Upper lobe of left lung (tissue), 6 donors: Measurements from ENCODE around the gene SENP6. TPM values are rescaled to one million over a fixed set of nuclear protein-coding genes. Genes with fewer than 3 reads are reported as not detected.
"Not testable (repeated sequence)": the region's sequence is repeated elsewhere in the genome, so short reads cannot be mapped to it uniquely, and the experiment has no call there.

Experiments
- ATAC-seq, 2 donors: fragments of 200-7000 bp; cut with Tn5 transposase; one replicate each; pipeline ENCODE4 v1.9.1; 2022; ENCODE audit warnings: mild to moderate bottlenecking in 2 of 2, moderate library complexity in 2 of 2; ENCODE audit not compliant: low FRiP score in 2 of 2
- DNase-seq, 2 donors: peaks; one replicate each; pipeline ENCODE4 v3.0.0-alpha.2; 2019 to 2020
- H3K27ac ChIP-seq, 4 donors: fragments of 200-600 bp; sonication (generic); one replicate each; pipeline ENCODE4 v1.5.1; 2016 to 2019
- H3K27me3 ChIP-seq, 4 donors: fragments of 200-600 bp; sonication (generic); one replicate each; pipeline ENCODE4 v1.5.1; 2017 to 2019
- H3K36me3 ChIP-seq, 4 donors: fragments of 200-600 bp; sonication (generic); one replicate each; pipeline ENCODE4 v1.5.1; 2016 to 2019
- H3K4me1 ChIP-seq, 4 donors: fragments of 200-600 bp; sonication (generic); one replicate each; pipeline ENCODE4 v1.5.1; 2018 to 2019
- H3K4me3 ChIP-seq, 4 donors: fragments of 200-600 bp; sonication (generic); one replicate each; pipeline ENCODE4 v1.5.1; 2017 to 2019; ENCODE audit warnings: mild to moderate bottlenecking in 2 of 4, moderate library complexity in 1 of 4
- H3K9me3 ChIP-seq, 4 donors: fragments of 200-600 bp; sonication (generic); one replicate each; pipeline ENCODE4 v1.5.1; 2018 to 2019
- EP300 ChIP-seq, 4 donors: sonication (generic); formaldehyde crosslinking; IDR thresholded peaks; one replicate each; pipeline ENCODE4 v1.5.1; 2017; ENCODE audit warnings: antibody characterized with exemption in 4 of 4, control low read depth in 2 of 4
- POLR2A ChIP-seq, 4 donors: fragments of 450-650 bp; IDR thresholded peaks; one replicate each; pipeline ENCODE4 v1.5.1; 2016 to 2017; ENCODE audit warnings: antibody characterized with exemption in 4 of 4, mild to moderate bottlenecking in 2 of 4
- POLR2AphosphoS5 ChIP-seq, 2 donors: sonication (generic); formaldehyde crosslinking; IDR thresholded peaks; one replicate each; pipeline ENCODE4 v1.5.1; 2017; ENCODE audit warnings: antibody characterized with exemption in 2 of 2
- WGBS, 2 donors: methylation state at CpG; one replicate each; pipeline ENCODE4 v1.1.5; 2017 to 2018; 5-methylcytosine and 5-hydroxymethylcytosine counted together
- total RNA-seq, 6 donors: library from RNA; depleted of rRNA in 4 of 6; stranded (reverse); fragments of >200 nt in 4 of 6; gene quantifications; one replicate each; pipeline versions ENCODE4 v1.1.0 to v1.2.1, GENCODE V29; 2016 to 2021
- TF ChIP-seq, protein P1 (sequence below), 6 experiments: fragments of 450-650 bp in 4 of 6; fragments of 200-600 bp in 2 of 6; sonication (generic) in 2 of 6; IDR thresholded peaks; one replicate each; pipeline ENCODE4 v1.5.1; 2016 to 2019; ENCODE audit warnings: antibody characterized with exemption in 6 of 6
- donor health status: DM: no; HTN: no; CAD: no; lungs with moderate emphysema.
- donor health status: DM: no; HTN: yes; CAD: no; lungs with severe emphysema.

Gene SENP6
- total RNA-seq, 6 donors from 2014 or later = 56.4 to 199 (median 87.2) TPM

DNA sequence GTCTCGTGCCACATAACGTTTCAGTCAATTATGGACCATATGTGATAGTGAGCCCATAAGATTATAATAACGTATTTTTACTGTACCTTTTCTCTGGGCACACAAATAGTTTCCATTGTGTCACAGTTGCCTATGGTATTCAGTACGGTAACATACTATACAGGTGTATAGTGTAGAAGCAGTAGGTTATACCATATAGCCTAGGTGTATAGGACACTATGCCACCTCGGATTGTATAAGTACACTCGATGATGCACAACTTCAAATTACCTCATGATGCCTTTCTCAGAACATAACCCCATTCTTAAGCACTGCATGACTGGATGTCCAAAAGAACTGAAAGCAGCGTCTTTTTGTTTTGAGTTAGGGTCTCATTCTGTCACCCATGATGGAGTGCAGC, 87.9 kb downstream of the SENP6 start:
- no peak for TF ChIP-seq EP300 (IDR thresholded peaks at IDR 0.05)
- no peak for TF ChIP-seq POLR2AphosphoS5 (IDR thresholded peaks at IDR 0.05)
- TF ChIP-seq POLR2A (IDR thresholded peaks at IDR 0.05) = no peak
- TF ChIP-seq, protein P1, sequence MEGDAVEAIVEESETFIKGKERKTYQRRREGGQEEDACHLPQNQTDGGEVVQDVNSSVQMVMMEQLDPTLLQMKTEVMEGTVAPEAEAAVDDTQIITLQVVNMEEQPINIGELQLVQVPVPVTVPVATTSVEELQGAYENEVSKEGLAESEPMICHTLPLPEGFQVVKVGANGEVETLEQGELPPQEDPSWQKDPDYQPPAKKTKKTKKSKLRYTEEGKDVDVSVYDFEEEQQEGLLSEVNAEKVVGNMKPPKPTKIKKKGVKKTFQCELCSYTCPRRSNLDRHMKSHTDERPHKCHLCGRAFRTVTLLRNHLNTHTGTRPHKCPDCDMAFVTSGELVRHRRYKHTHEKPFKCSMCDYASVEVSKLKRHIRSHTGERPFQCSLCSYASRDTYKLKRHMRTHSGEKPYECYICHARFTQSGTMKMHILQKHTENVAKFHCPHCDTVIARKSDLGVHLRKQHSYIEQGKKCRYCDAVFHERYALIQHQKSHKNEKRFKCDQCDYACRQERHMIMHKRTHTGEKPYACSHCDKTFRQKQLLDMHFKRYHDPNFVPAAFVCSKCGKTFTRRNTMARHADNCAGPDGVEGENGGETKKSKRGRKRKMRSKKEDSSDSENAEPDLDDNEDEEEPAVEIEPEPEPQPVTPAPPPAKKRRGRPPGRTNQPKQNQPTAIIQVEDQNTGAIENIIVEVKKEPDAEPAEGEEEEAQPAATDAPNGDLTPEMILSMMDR (IDR thresholded peaks at IDR 0.05) = no peak
- no peaks in the 10 kb centered on the region for H3K27me3 ChIP-seq
- DNase-seq = no peak
- ATAC-seq = no peak
- H3K27ac ChIP-seq = no peak overlapping the region
- H3K9me3 ChIP-seq = no peaks in the 10 kb centered on the region
- H3K36me3 ChIP-seq = peaks cover 0 to 41% (median 13%) of the 10 kb centered on the region in 4 donors
- no peak overlapping the region for H3K4me3 ChIP-seq
- H3K4me1 ChIP-seq = no peaks in the 10 kb centered on the region
- 83 to 84% methylated on average over 7 of the region's 7 CpGs for WGBS, 2 donors

DNA sequence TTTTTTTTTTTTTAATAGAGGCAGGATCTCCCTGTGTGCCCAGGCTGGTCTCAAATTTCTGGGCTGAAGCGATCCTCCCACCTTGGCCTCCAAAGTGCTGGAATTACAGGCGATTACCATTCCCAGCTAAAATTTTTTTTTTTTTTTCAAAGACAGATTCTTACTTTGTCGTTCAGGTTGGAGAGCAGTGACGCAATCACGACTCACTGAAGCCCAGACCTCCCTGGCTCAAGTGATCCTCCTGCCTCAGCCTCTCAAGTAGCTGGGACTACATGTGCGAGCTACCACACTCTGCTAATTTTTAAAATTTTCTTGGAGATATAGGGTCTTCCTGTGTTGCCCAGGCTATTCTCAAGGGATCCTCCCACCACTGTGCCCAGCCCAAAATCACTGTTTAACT, 89.3 kb downstream of the SENP6 start:
- no peak for ATAC-seq
- WGBS, 2 donors = 91 to 94% methylated on average over 6 of the region's 6 CpGs
- H3K4me3 ChIP-seq = no peak overlapping the region

DNA sequence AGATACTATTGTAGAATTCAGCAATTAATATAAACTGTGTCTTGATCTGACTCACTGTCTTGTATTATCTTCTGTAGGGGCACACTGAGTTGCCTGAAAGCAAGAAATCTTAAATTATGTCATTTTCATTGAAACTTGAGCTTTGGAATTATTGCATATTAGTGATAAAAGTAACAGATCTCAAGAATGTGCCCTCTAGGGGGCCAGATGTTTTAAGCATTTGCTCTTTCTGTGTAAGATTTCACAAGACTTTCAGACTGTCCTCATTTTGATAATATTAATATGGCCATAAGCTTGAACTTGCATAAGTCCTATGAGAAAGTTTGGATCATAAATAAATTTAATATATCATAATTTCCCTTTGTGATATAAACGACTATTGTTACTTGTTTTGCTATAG, 91.9 kb downstream of the SENP6 start:
- TF ChIP-seq POLR2AphosphoS5 (IDR thresholded peaks at IDR 0.05) (no peak), EP300 (IDR thresholded peaks at IDR 0.05) (no peak), POLR2A (IDR thresholded peaks at IDR 0.05) (no peak)
- TF ChIP-seq, protein P1 (IDR thresholded peaks at IDR 0.05) = no peak
- peaks cover 10 to 62% (median 12%) of the 10 kb centered on the region in 4 donors for H3K36me3 ChIP-seq
- no peaks in the 10 kb centered on the region for H3K9me3 ChIP-seq
- peak in 1 of 2 donors; percentile 44 for ATAC-seq
- no peaks in the 10 kb centered on the region for H3K4me1 ChIP-seq
- H3K27ac ChIP-seq = no peak overlapping the region
- H3K4me3 ChIP-seq = no peak overlapping the region
- 79 to 90% methylated on average over 1 of the region's 1 CpG for WGBS, 2 donors
- H3K27me3 ChIP-seq = no peaks in the 10 kb centered on the region
- DNase-seq = no peak

More for the DNA sequence above, 89.3 kb downstream of the SENP6 start:
- no peak overlapping the region for H3K27ac ChIP-seq
- no peaks in the 10 kb centered on the region for H3K4me1 ChIP-seq
- H3K9me3 ChIP-seq = no peaks in the 10 kb centered on the region
- no peak for DNase-seq
- H3K27me3 ChIP-seq = no peaks in the 10 kb centered on the region
- H3K36me3 ChIP-seq = peaks cover 2 to 50% (median 13%) of the 10 kb centered on the region in 4 donors
- TF ChIP-seq POLR2A (IDR thresholded peaks at IDR 0.05) (no peak), EP300 (IDR thresholded peaks at IDR 0.05) (no peak), POLR2AphosphoS5 (IDR thresholded peaks at IDR 0.05) (no peak)
- TF ChIP-seq, protein P1 (IDR thresholded peaks at IDR 0.05) = no peak

DNA sequence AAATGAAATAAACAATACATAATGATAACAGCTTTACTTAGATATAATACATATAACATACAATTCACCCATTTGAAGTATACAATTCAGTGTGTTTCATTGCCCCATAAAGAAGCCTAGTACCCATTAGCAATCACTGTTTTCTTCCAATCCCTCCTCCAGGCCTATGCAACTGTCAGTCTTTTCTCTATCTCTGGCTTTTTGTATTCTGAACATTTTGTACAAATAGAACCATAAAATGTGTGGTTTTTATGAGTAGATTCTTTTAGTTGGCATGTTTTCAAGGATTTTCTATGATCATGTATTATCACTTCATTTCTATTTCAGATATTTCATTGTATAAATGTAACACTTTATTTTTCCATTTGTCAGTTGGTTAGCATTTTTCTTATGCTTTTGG, 92.7 kb downstream of the SENP6 start:
- H3K27me3 ChIP-seq = no peaks in the 10 kb centered on the region
- ATAC-seq (no peak), DNase-seq (no peak)
- H3K4me1 ChIP-seq = no peaks in the 10 kb centered on the region
- no peak overlapping the region for H3K27ac ChIP-seq
- H3K4me3 ChIP-seq = no peak overlapping the region
- TF ChIP-seq POLR2A (IDR thresholded peaks at IDR 0.05) = no peak
- TF ChIP-seq, protein P1 (IDR thresholded peaks at IDR 0.05) = no peak
- no peak for TF ChIP-seq EP300 (IDR thresholded peaks at IDR 0.05)
- no peak for TF ChIP-seq POLR2AphosphoS5 (IDR thresholded peaks at IDR 0.05)
- peaks cover 10 to 60% (median 11%) of the 10 kb centered on the region in 4 donors for H3K36me3 ChIP-seq
- H3K9me3 ChIP-seq = no peaks in the 10 kb centered on the region

DNA sequence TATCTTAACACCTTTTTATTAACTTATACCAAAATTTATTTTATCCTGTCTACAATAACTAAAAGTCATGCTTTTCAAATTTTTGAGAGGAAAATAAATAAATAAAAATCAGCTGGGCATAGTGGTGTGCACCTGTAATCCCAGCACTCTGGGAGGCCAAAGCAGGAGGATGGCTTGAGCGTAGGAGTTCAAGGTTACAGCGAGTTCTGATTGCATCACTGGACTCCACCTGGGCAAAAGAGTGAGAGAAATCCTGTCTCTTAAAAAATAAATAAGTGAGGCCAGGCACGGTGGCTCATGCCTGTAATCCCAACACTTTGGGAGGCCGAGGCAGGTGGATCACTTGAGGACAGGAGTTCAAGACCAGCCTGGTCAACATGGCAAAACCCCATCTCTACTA, 106.7 kb downstream of the SENP6 start:
- H3K4me1 ChIP-seq, H3K27me3 ChIP-seq, H3K4me3 ChIP-seq, ATAC-seq, H3K27ac ChIP-seq, H3K9me3 ChIP-seq, DNase-seq: not testable (repeated sequence)
- 92 to 97% methylated on average over 4 of the region's 4 CpGs for WGBS, 2 donors
- H3K36me3 ChIP-seq = peaks cover 12 to 62% (median 21%) of the 10 kb centered on the region in 4 donors
